Motor neuron (in vitro differentiated cells): ENCODE results near the gene TRIM14. TPM values are rescaled to one million over a fixed set of nuclear protein-coding genes. Genes with fewer than 3 reads are reported as not detected.
A peak's percentile ranks its signal among the peaks of the same experiment; 100 is the strongest.
"Not testable (repeated sequence)": the region's sequence is repeated elsewhere in the genome, so short reads cannot be mapped to it uniquely, and the experiment has no call there.

ENCODE experiments used
- ATAC-seq, 8 experiments: fragments of 200-7000 bp; cut with Tn5 transposase; replicated peaks in 6 of 8; 2 replicates each; pipeline ENCODE4 v1.8.0; 2021; ENCODE audit warnings: mild to moderate bottlenecking in 8 of 8, moderate library complexity in 8 of 8
- H3K27ac ChIP-seq, 2 donors: fragments of 250-450 bp; sonication (Bioruptor Pico); 2 replicates each; pipeline ENCODE4 v1.9.0; 2021; ENCODE audit warnings: antibody characterized with exemption in 2 of 2, mild to moderate bottlenecking in 2 of 2, moderate library complexity in 1 of 2
- H3K4me1 ChIP-seq, 2 donors: fragments of 250-450 bp; sonication (Bioruptor Pico); replicated peaks in 1 of 2; 2 replicates each; pipeline ENCODE4 v1.6.1; 2021; ENCODE audit warnings: antibody characterized with exemption in 2 of 2, mild to moderate bottlenecking in 2 of 2, moderate library complexity in 1 of 2
- H3K4me3 ChIP-seq, 5 donors: fragments of 250-450 bp; sonication (Bioruptor Pico); 2 replicates each; pipeline ENCODE4 v1.9.0; 2021; ENCODE audit warnings: antibody characterized with exemption in 5 of 5, mild to moderate bottlenecking in 5 of 5, moderate library complexity in 4 of 5
- WGBS, 10 experiments: fragments of 450-650 bp; shearing (Covaris generic); methylation state at CpG; one replicate each; pipeline ENCODE4 v1.0.0; 2022; 5-methylcytosine and 5-hydroxymethylcytosine counted together
- in situ Hi-C, 9 experiments: fragments of 400-800 bp; cut with MboI; loops; one replicate each; pipeline ENCODE4 v1.15.0; 2021; ENCODE audit warnings: low sequenced_read_pairs in 9 of 9, low pct_unique_long_range_greater_than_20kb in 2 of 9; ENCODE audit not compliant: unreplicated experiment in 9 of 9
- total RNA-seq, 8 experiments: library from RNA; unstranded; fragments of 300-600 nt; gene quantifications; 2 replicates each; pipeline versions ENCODE4 v1.2.3 to v1.2.4, GENCODE V29; 2022

TRIM14 gene
- total RNA-seq, 8 experiments from 2014 or later, result 0.38 to 20.3 (median 1.3) TPM

DNA sequence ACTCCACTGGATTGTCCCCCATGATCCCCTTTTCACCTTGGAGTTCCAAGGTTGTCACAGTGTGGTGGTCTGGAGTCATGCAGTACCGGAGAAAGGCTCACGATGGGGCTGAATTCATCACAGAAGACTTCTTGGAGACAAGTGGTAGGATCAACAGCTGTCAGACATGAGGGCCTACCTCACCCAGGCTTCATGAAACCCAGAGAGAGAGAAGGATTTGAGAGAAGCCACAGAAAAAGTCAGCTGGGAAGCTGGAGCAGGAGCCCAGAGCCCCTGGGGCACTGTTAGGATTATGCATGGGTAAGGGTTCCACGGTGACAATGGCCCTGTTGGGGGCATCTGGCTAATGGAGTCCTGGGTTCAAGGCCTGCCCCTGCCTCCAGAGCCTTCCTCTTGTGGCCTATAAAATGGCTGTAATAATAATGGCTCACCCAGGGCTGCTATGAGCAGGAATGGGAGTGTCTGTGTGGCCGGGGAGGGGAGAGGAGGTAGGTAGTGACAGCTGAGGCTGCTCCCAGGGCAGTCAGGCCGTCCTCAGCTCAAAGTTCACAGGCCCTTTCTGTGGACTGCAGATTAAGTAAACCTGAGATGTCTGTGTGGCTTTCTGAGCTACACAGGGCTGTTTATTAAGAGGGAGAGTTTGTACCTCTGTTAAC, 910 bp downstream of the TRIM14 start:
- in situ Hi-C loops, result loop anchor here in 1 of 9 experiments (25.0 kb wide), 1 partner anchor 144 kb away; the partner anchor contains the start of gene TBC1D2
- ATAC-seq, result peak in 5 of 8 experiments; percentile 5 to 63 (median 23)
- Histone ChIP-seq H3K4me3 (no peak overlapping the region), H3K4me1 (peaks cover 0 to 7% of the 10 kb centered on the region in 2 donors), H3K27ac (no peak overlapping the region)
- 43 to 90% (median 76%) methylated on average over 1 to 5 of the region's 5 CpGs; no CpG with 5 or more reads in 6 of the 10 experiments for WGBS, 10 experiments

DNA sequence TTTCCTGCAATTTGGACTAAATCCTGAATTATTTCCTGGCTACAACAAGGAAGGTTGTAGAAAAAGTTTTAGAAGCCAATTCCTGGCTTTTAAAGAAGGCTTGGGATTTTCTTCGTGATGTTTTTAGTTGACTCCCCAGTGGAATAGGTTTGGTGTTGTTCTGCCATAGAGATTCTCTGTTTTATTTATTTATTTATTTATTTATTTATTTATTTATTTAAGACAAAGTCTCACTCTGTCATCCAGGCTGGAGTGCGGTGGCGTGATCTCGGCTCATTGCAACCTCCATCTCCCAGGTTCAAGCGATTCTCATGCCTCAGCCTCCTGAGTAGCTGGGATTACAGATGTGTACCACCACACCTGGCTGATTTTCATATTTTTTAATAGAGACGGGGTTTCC, 1.9 kb downstream of the TRIM14 start:
- in situ Hi-C loops, result loop anchor here in 1 of 9 experiments (25.0 kb wide), 1 partner anchor 145 kb away; the partner anchor contains the start of gene TBC1D2
- WGBS, 10 experiments, result 92 to 100% (median 96%) methylated on average over 4 to 6 of the region's 6 CpGs; no CpG with 5 or more reads in 2 of the 10 experiments
- not testable (repeated sequence) for H3K4me3 ChIP-seq, H3K4me1 ChIP-seq, ATAC-seq, H3K27ac ChIP-seq

DNA sequence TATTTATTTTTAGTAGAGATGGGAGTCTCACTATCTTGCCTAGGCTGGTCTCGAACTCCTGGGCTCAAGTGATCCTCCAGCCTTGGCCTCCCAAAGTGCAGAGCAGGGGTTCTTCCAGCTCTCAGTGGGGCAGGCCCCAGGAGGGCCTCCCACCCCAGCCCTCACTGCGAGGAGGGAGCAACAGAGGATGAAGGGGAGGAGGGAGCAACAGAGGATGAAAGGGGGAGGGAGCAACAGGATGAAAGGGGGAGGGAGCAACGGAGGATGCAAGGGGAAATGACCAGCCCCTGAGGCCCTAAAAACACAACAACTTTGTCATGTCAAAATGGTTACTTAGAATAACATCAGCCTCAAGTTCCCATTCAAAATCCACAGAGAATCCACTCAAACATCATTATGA, 10.0 kb downstream of the TRIM14 start:
- H3K4me1 ChIP-seq, result no peaks in the 10 kb centered on the region
- 40 to 100% methylated on average over 1 of the region's 3 CpGs; no CpG with 5 or more reads in 8 of the 10 experiments for WGBS, 10 experiments
- in situ Hi-C loops, result loop anchor here in 1 of 9 experiments (25.0 kb wide), 1 partner anchor 153 kb away; the partner anchor contains the start of gene TBC1D2
- H3K27ac ChIP-seq, result no peak overlapping the region
- no peak overlapping the region for H3K4me3 ChIP-seq
- ATAC-seq, result no peak

DNA sequence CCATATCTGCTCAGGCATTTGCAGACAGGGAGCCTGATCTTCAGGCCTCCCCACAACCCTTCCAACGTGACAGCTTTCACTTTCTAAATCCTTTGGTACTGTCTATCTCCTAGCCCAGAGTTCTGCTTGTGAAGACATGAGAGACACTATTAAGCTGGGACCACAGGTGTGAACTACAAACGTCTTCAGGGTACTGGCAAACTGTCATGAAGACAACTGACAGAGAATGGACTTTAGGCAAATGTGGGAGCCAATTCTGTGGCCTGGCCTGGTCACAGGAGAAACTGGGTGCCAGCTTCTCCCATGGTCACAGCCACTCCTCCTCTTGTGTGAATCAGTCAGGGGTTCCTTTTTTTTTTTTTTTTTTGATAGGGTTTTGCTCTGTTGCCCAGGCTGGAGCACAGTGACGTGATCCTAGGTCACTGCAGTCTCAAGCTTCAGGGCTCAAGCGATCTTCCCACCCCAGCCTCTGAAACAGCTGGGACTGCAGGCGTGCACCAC, 10.4 kb downstream of the TRIM14 start:
- ATAC-seq, result no peak
- Histone ChIP-seq H3K4me1 (no peaks in the 10 kb centered on the region), H3K27ac (no peak overlapping the region), H3K4me3 (no peak overlapping the region)
- 0 to 100% (median 79%) methylated on average over 1 to 4 of the region's 5 CpGs; no CpG with 5 or more reads in 1 of the 10 experiments for WGBS, 10 experiments
- in situ Hi-C loops, result loop anchor here in 1 of 9 experiments (25.0 kb wide), 1 partner anchor 154 kb away; the partner anchor contains the start of gene TBC1D2

DNA sequence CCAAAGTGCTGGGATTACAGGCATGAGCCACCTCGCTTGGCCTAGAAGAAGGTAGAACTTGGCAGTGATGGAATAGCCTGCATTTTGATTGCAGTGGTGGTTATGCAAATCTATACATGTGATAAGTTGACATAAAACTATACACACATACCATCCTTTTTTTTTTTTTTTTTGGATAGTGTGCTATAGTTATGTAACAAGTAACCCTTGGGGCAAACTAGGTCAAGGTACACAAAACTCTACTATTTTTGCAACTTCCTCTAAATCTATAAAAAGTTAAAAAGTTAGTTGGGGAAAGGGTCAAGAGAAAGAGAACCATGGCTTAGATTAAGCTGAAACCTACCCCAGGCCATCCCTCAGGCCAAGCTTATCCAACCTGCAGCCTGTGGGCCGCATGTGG, 11.1 kb downstream of the TRIM14 start:
- Histone ChIP-seq H3K4me1 (no peaks in the 10 kb centered on the region), H3K27ac (no peak overlapping the region), H3K4me3 (no peak overlapping the region)
- in situ Hi-C loops, result loop anchor here in 1 of 9 experiments (25.0 kb wide), 1 partner anchor 154 kb away; the partner anchor contains the start of gene TBC1D2
- ATAC-seq, result no peak
- 67 to 100% (median 100%) methylated on average over 1 to 2 of the region's 2 CpGs; no CpG with 5 or more reads in 3 of the 10 experiments for WGBS, 10 experiments

DNA sequence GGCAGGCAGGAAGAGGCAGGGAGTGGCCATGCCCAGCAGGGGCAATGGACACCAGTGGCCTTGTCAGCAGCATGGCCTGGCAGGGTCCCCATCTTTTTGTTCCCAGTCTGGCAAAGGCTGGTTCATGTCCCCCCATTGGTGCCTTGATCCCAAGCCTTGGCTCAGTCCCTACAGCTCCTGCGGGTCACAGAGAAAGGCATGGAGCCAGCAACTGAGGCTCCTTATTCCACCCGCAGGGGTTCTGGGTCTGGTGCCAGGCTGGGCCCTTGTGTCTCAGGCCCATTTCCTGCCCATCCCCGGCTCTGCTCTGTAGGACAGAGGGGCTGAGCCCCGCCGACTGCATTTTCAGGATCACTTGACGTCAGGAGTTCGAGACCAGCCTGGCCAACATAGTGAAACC, 14.0 kb downstream of the TRIM14 start:
- H3K4me1 ChIP-seq, result peaks cover 9 to 11% of the 10 kb centered on the region in 2 donors
- no peak for ATAC-seq
- H3K27ac ChIP-seq, result no peak overlapping the region
- in situ Hi-C loops, result loop anchor here in 1 of 9 experiments (25.0 kb wide), 1 partner anchor 157 kb away; the partner anchor contains the start of gene TBC1D2
- H3K4me3 ChIP-seq, result no peak overlapping the region
- WGBS, 10 experiments, result 60 to 100% (median 89%) methylated on average over 2 to 4 of the region's 7 CpGs; no CpG with 5 or more reads in 4 of the 10 experiments

DNA sequence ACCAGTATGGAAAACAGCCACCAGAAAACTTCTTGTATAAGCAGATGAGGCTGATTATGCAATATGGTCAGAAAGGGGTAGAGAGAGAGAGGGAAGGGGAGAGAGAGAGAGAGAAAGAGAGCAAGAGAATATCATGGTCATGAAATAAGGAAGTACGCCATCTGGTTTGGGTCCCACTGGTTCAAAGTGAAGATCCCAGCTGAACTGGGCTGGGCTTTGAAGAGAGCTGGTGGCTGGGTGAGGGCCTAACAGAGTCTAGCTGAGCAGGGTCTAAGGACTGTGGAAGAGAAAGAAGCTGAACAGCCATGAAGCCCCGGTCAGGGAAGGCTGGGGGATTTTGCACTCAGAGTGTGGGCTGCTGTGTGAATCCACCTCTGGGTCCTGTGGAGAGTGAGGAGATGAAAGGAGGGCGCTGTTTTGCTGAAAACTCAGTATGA, 14.6 kb downstream of the TRIM14 start:
- in situ Hi-C loops, result loop anchor here in 1 of 9 experiments (25.0 kb wide), 1 partner anchor 158 kb away; the partner anchor contains the start of gene TBC1D2
- WGBS, 10 experiments, result 89 to 100% (median 100%) methylated on average over 1 to 3 of the region's 3 CpGs; no CpG with 5 or more reads in 2 of the 10 experiments

DNA sequence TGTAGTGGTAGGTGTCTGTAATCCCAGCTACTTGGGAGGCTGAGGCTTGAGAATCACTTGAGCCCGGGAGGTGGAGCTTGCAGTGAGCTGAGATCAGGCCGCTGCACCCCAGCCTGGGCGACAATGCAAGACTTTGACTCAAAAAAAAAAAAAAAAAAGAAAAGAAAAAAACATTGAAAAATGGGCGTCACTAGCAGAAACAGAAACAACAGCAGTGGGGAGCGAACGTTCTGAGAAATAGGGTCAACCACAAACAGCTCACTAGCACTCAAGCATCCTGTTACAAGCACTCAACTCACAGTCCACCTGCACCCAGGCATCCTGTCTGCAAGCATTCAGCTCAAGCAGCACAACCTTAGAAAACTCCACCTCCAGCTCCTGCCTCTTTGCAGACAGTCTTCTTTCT, 17.2 kb downstream of the TRIM14 start:
- Histone ChIP-seq H3K4me1 (peaks cover 9 to 11% of the 10 kb centered on the region in 2 donors), H3K27ac (no peak overlapping the region), H3K4me3 (no peak overlapping the region)
- in situ Hi-C loops, result loop anchor here in 1 of 9 experiments (25.0 kb wide), 1 partner anchor 160 kb away; the partner anchor contains the start of gene TBC1D2
- WGBS, 10 experiments, result 11 to 84% (median 29%) methylated on average over 1 to 6 of the region's 6 CpGs
- peak in 6 of 8 experiments; percentile 63 to 77 (median 71) for ATAC-seq

More for the DNA sequence above, 14.6 kb downstream of the TRIM14 start:
- Histone ChIP-seq H3K27ac (no peak overlapping the region), H3K4me1 (peaks cover 9 to 11% of the 10 kb centered on the region in 2 donors), H3K4me3 (no peak overlapping the region)
- no peak for ATAC-seq

DNA sequence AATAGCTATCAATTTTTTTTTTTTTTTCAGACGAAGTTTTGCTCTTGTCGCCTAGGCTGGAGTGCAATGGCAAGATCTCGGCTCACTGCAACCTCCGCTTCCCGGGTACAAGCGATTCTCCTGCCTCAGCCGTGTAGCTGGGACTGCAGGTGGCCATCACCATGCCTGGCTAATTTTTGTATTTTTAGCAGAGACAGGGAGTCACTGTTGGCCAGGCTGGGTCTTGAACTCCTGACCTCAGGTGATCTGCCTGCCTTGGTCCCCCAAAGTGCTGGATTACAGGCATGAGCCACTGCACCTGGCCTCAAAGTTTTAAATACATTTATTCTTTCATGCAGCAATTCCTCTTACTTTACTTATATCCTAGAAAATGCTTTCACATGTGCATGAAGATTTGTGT, 17.6 kb downstream of the TRIM14 start:
- in situ Hi-C loops, result loop anchor here in 1 of 9 experiments (25.0 kb wide), 1 partner anchor 161 kb away; the partner anchor contains the start of gene TBC1D2
- 60 to 100% (median 88%) methylated on average over 2 to 7 of the region's 7 CpGs; no CpG with 5 or more reads in 4 of the 10 experiments for WGBS, 10 experiments
- Histone ChIP-seq H3K4me3 (no peak overlapping the region), H3K4me1 (peaks cover 9 to 11% of the 10 kb centered on the region in 2 donors), H3K27ac (no peak overlapping the region)
- ATAC-seq, result no peak

DNA sequence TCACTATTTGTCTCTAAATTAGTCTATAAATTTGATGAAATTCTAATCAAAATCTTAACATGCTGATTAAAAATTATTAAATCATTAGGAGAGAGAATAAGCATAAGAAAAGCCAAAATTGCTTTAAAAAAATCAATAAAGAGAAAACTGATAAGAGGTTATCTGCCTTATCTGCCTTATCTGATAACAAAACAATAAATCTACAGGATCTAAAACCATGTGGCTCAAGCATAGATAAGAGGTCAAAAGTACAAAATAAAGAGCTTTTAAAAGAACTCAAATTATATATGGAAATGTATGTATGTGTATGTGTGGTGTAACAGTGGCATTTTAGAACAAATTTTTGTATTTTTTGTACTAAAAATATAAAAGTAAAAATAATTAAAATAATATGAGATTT, 18.6 kb downstream of the TRIM14 start:
- Histone ChIP-seq H3K4me1 (peaks cover 9 to 11% of the 10 kb centered on the region in 2 donors), H3K27ac (no peak overlapping the region), H3K4me3 (no peak overlapping the region)
- in situ Hi-C loops, result loop anchor here in 1 of 9 experiments (25.0 kb wide), 1 partner anchor 162 kb away; the partner anchor contains the start of gene TBC1D2
- ATAC-seq, result no peak

DNA sequence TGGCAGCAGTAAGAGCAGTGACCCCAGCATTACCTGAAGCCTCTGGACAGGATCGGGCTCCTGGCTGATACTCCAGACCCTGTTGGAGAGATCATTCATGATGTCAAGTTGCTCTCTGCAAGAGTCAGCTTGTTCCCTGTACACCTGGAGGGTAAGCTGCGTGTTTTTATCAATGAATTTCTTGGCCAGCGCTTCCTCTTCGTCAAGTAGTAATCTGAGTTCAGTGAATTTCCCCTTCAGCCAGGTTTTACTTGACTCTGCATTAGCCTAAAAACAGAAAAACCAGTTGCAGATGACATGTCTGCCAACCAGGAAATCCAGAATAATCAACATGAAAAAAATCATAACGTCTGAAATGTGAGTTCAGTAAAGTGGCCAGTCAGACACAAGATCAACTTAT, 19.1 kb downstream of the TRIM14 start:
- no peak for ATAC-seq
- in situ Hi-C loops, result loop anchor here in 4 of 9 experiments (25.0 kb wide), 2 partner anchors 162 to 687 kb away; partner anchors contain the start of genes TBC1D2 (in 3 of the 4) and ANKS6 (in 1 of the 4)
- WGBS, 10 experiments, result 55 to 100% (median 80%) methylated on average over 1 to 5 of the region's 5 CpGs
- Histone ChIP-seq H3K27ac (no peak overlapping the region), H3K4me1 (peaks cover 9 to 11% of the 10 kb centered on the region in 2 donors), H3K4me3 (no peak overlapping the region)

DNA sequence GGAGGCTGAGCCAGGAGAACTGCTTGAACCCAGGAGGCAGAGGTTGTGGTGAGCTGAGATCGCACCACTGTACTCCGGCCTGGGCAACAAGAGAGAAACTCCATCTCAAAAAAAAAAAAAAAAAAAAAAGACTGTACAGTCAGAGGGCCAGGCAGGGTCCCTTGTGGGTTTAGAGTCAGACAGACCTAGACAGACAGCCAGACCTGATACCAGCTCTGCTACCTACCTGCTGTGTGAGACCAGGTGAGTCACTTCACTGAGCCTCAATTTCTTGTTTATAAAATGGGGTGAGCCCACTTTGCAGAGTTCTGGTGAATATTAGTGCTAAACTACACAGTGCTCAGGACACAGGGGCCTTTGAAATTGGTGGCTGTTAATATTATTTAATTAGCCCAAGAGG, 19.7 kb downstream of the TRIM14 start:
- no peak for ATAC-seq
- no peak overlapping the region for H3K27ac ChIP-seq
- no CpG with 5 or more reads among the region's 2 CpGs for WGBS, 10 experiments
- H3K4me3 ChIP-seq, result no peak overlapping the region
- in situ Hi-C loops, result loop anchor here in 3 of 9 experiments (25.0 kb wide), 2 partner anchors 163 to 688 kb away; partner anchors contain the start of genes TBC1D2 (in 2 of the 3) and ANKS6 (in 1 of the 3)
- peaks cover 9 to 11% of the 10 kb centered on the region in 2 donors for H3K4me1 ChIP-seq
